Stimulated activated CD4-positive, alpha-beta T cell treated with anti-CD3 and anti-CD28 coated beads, Interleukin-4, amount 100 ng/mL, for 1 hour (primary cell): ENCODE measurements around the gene PLOD2.
"Not testable (repeated sequence)": the region's sequence is repeated elsewhere in the genome, so short reads cannot be mapped to it uniquely, and the experiment has no call there.

ENCODE experiments used
- DNase-seq: peaks from one replicate; pipeline ENCODE4 v3.0.0-alpha.2; 2020

Gene PLOD2

DNA sequence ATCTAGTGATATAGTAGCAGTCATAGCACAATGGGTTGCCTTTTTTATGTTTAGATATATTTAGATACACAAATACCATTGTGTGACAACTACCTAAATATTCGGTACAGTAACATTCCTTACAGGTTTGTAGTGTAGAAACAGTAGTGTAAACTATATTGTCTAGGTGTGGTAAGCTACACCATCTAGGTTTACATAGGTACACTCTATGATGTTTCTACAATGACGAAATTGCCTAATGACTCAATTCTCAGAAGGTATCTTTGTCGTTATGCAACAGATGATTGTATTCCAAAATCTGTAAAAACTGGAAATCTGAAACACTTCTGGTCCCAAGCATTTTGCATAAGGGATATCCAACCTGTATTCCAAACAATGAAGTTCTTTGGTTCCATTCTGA lies 24.3 kb downstream of the PLOD2 start:
- no peak for DNase-seq

GRCh38 chr3:146134348-146135117 lies 26.5 kb downstream of the PLOD2 start:
- no peak for DNase-seq

DNA sequence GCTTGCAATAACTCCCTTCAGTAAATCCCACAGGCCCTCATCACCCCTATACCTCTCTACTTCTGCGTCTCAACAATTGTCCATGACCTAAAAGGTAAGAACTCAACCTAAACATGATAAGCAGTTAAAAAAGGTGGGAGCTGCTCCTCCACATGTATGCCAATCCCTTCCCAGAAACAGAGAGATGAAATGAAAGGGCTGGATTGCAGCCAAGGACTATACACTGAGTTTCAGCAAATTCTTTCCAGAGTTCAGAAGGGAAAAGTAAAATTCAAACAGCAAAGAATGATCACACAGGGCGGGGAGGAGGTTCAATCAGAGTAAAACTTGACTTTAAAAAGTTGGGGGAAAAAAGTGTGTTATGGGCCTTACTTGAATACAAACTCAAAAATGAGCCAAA lies 27.5 kb downstream of the PLOD2 start:
- DNase-seq, result no peak

DNA sequence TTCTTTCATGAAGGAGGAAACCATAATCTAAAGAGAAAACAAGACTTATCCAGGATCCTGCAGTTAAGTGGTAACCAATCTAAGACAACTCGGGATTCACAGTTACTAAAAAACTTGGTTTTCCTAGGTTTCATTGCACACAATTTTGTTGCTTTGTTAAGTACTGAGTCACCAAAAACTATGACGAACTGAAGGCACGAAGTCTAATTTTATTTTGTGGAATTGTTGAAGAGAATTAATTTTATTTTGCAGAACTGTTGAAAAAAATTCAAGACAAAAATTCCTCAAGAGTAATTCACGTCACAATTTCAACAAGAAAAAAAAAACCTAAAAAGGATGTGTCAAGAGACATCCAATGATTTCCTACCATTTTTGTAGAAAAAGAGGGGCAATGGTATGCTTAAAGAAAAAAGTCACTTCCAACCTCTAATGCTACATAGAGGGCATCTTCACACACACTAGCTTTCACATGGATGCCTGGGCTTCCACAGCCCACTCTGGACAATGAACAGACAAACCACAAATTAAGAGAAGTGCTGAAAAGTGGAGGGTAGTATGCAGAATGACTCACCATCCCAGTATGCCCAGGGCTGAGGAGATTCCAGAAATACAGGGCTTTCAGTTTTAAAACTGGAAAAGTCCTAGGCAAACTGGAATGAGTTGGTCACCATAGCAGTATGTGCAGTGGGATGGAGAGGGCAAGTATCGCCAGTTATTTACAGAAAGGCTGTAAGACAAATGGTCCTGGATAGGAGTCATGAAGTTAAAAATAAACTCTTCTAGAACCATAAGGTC lies 29.2 kb downstream of the PLOD2 start:
- DNase-seq, result no peak

- no peak for DNase-seq
Observed at GRCh38 chr3:146130881-146131371, 30.1 kb downstream of the PLOD2 start.

DNA sequence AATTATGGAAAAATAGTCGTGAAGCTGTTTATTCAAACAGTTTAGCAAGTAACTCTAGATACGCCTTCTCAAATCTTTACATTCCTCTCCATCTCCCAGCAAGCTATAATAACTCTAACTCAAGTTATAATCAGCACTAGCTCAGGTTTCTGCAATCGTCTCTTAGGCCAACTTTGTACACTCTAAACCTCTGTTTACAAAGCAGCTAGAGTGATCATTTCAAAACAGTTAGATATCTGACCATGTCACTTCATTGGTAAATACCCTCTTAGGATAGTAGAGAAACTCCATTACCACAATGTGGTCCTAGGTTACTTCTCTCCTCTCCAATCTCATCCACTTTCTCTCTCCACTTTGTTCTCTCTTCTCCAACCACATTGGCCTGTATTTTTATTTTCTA lies 31.2 kb downstream of the PLOD2 start:
- DNase-seq, result no peak

- DNase-seq, result no peak
Observed at GRCh38 chr3:146128939-146129338, 32.0 kb downstream of the PLOD2 start.

GRCh38 chr3:146128179-146128578 lies 32.8 kb downstream of the PLOD2 start:
- DNase-seq, result no peak

- no peak for DNase-seq
Observed at GRCh38 chr3:146125951-146126350, 35.0 kb downstream of the PLOD2 start.

DNA sequence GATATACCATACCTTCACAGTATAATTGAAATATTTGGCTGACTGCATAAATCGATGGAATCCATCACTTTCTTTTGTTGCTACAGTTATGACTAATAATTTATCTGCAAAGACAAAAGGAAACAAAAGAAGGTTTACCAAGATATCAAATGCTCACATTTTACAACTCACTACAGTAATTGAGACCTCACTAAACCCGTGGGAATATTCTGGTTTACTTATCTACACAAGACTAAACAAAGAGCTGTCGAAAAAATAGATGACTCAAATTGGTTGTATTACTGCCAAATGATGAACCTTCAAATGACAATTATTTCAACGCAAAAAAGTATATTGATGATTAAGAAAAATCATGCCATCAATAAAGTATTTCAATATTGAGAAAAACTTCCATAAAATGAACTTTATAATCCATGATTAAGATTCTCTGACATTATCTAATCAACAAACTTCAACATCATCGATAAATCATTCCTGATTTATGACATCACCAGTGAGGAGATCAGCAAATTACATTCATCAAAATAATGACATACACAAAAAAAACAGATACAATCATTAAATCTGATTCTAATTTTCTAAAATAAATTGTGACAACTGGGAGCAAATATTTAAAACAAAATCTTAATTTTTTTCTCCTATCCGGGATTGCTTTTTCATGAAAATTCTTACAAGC lies 36.7 kb downstream of the PLOD2 start:
- no peak for DNase-seq

DNA sequence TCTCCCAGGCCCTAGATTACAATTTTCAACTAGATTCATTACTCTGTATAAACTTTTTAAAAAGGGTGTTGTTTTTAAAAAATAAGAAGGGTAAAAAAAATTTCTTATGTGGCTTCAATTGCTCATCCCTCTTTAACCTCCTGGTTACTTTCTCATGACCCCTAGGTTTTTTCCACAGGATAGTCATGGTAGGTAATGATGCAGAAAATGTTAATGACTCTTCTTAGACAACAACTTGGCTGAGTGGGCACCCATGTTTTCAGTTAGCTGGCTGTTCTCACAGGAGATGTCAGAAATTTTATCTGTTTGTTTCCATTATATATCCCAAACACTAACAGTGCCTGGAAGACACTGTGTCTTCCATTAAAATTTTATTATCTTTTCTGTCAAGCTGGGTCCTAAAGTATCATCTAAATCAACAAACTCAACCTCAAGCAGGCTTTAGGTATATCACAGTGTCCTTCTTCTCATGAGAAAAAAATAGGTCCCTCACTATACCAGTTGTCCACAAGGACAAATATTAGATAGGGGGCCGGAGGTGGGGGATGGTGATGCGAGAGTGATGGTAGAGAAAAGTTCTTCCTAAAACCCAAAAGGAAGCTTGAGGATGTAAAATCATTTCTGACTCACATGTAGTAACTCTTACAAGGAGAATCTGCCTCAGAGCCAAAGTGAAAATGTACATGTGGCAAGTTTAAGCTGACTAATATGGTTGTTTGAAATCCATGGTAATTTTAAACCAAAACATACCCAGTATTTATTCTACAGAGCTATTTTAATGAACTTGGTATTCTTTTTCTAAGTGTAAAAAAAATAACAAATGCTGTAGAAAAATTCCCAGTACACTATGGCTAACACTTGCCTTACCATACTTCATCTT lies 43.3 kb downstream of the PLOD2 start:
- DNase-seq, result no peak

DNA sequence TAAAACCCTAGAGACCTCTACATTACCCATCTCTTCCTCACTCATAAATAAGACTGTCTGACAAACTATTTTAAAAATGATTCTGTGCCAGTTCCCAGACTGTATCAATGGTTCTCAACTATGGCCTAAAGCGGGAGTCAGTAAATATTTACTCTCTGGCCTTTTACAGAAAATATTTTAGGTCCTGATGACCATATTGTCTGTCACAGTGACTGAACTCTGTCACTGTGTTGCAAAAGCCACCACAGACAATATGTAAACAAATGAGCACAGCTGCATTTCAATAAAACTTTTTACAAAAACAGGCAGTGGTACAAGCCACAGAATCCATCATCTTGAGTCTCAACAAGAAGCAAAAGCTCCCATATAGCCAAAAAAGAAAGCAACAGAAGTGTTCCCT lies 45.4 kb downstream of the PLOD2 start:
- DNase-seq, result no peak

- not testable (repeated sequence) for DNase-seq
Observed at GRCh38 chr3:146113804-146114203, 47.2 kb downstream of the PLOD2 start.

GRCh38 chr3:146111337-146111736 lies 49.6 kb downstream of the PLOD2 start:
- DNase-seq, result no peak

GRCh38 chr3:146110161-146110560 lies 50.8 kb downstream of the PLOD2 start:
- no peak for DNase-seq

DNA sequence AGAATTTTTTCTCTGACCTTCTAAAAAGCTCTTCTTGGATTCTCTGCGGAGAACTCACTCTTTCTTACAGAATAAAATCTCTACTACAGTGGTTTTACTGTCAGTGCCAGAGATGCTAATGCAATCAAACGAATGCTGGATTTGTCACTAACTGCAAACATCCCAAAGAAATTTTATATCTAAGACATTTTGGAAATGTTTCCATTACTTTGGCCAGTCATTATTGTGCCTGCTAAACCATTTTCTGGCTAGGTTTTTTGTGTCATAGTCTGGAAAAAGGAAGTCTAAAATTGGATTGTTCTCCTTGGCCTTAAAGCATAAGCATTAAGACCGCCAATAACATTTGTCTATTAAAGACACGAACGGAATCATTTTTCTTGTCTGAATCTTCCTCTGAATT lies 54.0 kb downstream of the PLOD2 start:
- no peak for DNase-seq

GRCh38 chr3:146104068-146104467 lies 56.9 kb downstream of the PLOD2 start:
- no peak for DNase-seq

DNA sequence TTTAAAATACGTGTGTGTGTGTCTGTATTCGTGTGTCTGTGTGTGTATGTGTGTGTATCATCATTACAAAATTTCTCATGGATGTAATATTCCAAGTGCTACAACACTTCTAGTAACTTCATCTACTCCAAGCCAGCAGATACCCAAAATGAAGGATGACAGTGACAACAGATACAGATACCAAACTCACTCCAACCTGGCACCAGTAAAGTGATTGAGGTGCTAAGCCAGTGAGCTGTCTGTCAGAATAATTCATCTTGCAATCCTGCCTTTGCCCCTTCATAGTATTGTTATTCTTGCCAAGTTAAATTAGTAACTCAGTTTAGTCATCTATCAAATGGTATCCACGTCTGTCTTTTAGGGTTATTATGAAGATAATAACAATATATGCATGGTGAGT lies 58.1 kb downstream of the PLOD2 start:
- no peak for DNase-seq

DNA sequence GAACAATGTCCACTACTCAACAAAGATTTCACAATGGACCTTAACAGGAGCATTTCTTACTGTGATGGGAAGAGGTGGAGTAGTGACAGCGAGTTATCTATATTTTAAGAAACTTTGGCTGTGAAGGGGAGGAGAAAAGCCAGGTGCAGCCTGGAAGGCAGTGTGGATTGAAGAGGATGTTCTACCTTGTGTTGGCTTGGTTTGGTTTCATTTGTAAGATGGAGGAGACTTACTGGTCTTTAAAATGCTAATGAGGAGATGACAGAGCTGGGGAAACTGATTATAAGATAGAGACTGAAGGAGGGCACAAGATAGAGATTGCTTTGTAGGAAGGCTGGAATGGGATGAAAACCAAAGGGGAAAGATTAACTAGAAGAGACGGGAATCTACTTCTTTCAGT lies 59.4 kb downstream of the PLOD2 start:
- DNase-seq, result no peak

GRCh38 chr3:146100825-146101444 lies 60.0 kb downstream of the PLOD2 start:
- no peak for DNase-seq

DNA sequence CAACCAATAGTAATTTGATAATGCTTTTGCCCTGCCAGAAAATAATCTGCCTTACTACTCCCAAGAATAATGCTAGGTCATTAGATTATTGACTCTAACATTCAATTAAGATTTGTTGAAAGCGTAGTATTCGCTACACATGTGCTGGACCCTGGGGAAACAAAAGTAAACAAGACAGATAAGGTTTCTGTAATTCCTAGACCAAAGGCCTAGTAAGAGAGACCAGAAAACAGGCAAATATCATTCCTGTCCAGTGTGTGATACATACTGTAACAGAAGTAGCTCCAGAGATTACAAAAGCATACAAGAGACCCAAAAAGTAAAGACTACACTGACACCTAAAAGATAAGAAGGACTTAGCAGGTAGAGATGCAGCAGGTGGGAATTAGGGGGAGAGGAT lies 60.8 kb downstream of the PLOD2 start:
- no peak for DNase-seq

- no peak for DNase-seq
Observed at GRCh38 chr3:146099316-146099715, 61.7 kb downstream of the PLOD2 start.
